ENCODE results near the gene LDHAL6A.

Gene LDHAL6A

DNA sequence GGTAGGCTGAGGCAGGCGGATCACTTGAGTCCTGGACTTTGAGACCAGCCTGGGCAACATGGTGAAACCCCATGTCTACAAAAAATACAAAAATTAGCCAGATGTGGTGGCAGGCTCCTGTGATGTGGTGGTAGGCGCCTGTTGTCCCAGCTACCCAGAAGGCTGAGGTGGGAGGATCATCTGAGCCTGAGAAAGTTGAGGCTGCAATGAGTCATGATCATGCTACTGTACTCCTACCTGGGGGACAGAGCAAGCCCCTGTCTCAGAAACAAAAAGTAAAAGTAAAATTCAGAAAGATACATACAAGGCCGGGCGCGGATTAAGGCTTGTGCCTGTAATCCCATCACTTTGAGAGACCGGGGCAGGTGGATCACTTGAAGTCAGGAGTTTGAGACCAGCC, 6.3 kb downstream of the LDHAL6A start:
- Histone ChIP-seq H3K4me1 (ENCODE audit: insufficient read depth, low read length) (no peaks in the 10 kb centered on the region), H3K36me3 (ENCODE audit: insufficient read depth, low read length) (no peaks in the 10 kb centered on the region), H3K9me3 (ENCODE audit: low read length) (no peaks in the 10 kb centered on the region), H3K4me3 (ENCODE audit: low read length) (no peak overlapping the region), H2AFZ (ENCODE audit: low read depth, low read length) (no peak overlapping the region), H3K27me3 (ENCODE audit: insufficient read depth, low read length) (no peaks in the 10 kb centered on the region)

DNA sequence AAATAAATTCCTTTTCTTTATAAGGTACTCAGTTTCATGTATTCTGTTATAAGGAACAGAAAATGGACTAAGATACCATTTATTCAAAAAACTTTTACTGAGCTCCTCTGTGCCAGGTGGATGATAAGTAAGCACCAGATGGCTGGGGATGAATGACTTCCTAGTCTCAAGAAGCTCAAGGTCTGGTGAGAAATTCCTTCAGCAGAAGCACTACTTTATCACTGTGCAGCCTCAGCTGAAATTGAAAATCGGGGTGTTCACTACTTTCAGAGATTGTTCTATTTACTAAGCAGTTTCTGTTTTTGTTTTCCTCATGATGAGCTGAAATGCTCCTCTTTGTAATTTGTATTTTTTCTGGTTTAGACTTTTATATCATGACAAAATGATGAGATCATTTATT, 7.8 kb downstream of the LDHAL6A start:
- Histone ChIP-seq H3K9me3 (ENCODE audit: low read length) (no peaks in the 10 kb centered on the region), H3K36me3 (ENCODE audit: insufficient read depth, low read length) (no peaks in the 10 kb centered on the region), H2AFZ (ENCODE audit: low read depth, low read length) (no peak overlapping the region), H3K4me1 (ENCODE audit: insufficient read depth, low read length) (no peaks in the 10 kb centered on the region), H3K27me3 (ENCODE audit: insufficient read depth, low read length) (no peaks in the 10 kb centered on the region), H3K4me3 (ENCODE audit: low read length) (no peak overlapping the region)

DNA sequence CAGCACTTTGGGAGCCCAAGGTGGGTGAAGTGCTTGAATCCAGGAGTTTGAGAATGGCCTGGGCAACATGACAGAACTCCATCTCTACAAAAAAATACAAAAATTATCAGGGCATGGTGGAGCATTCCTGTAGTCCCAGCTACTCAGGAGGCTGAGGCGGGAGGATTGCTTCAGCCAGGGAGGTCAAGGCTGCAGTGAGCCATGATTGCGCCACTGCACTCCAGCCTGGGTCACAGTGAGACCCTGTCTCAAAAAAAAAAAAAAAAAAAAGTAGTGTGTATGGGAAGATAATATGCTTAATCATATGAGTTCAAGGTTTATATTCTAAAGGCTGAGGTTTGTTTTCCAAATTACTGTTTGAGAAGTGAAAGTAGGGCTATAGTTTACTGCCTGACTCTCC, 10.7 kb downstream of the LDHAL6A start:
- H3K4me1 ChIP-seq (ENCODE audit: insufficient read depth, low read length) = no peaks in the 10 kb centered on the region
- H3K9me3 ChIP-seq (ENCODE audit: low read length) = no peaks in the 10 kb centered on the region
- H2AFZ ChIP-seq (ENCODE audit: low read depth, low read length) = no peak overlapping the region
- no peaks in the 10 kb centered on the region for H3K27me3 ChIP-seq (ENCODE audit: insufficient read depth, low read length)
- no peaks in the 10 kb centered on the region for H3K36me3 ChIP-seq (ENCODE audit: insufficient read depth, low read length)
- H3K4me3 ChIP-seq (ENCODE audit: low read length) = no peak overlapping the region

DNA sequence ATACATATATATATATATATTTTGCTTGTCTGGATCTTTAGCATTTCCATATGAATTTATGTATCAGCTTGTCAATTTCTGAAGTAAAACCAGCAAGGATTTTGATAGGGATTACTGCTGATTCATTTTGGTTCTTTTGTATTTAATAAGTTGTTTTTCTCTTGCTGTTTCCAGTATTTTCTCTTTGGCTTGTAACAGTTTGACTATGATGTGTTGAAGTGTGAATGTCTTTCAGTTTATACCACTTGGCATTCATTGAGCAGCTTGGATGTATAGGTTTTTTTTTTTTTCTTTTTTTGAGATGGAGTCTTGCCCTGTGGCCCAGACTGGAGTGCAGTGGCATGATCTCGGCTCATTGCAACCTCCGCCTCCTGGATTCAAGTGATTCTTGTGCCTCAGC, 12.4 kb downstream of the LDHAL6A start:
- H3K9me3 ChIP-seq (ENCODE audit: low read length) = no peaks in the 10 kb centered on the region
- no peak overlapping the region for H3K4me3 ChIP-seq (ENCODE audit: low read length)
- H3K4me1 ChIP-seq (ENCODE audit: insufficient read depth, low read length) = no peaks in the 10 kb centered on the region
- H2AFZ ChIP-seq (ENCODE audit: low read depth, low read length) = no peak overlapping the region
- peaks cover 3% of the 10 kb centered on the region for H3K36me3 ChIP-seq (ENCODE audit: insufficient read depth, low read length)
- no peaks in the 10 kb centered on the region for H3K27me3 ChIP-seq (ENCODE audit: insufficient read depth, low read length)

DNA sequence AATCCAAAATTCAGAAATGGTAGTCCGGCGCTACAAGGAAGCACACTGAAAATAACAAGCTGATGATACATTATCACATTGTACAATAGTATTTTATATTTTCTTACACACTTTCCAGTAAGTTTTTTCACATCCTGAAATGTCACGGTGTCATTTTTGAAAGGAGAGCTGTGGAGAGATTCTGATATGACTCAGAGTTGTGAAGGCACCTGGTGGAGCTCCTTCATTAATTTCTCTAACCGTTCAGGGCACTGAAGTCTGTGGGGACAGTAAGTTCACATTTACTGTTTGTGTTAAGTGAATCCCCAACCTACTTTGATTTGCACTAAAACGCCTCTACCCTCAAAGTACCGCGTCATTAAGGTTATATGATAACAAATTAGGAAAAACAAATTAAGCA, 13.3 kb downstream of the LDHAL6A start:
- H3K9me3 ChIP-seq (ENCODE audit: low read length) = no peaks in the 10 kb centered on the region
- no peak overlapping the region for H2AFZ ChIP-seq (ENCODE audit: low read depth, low read length)
- no peaks in the 10 kb centered on the region for H3K4me1 ChIP-seq (ENCODE audit: insufficient read depth, low read length)
- no peak overlapping the region for H3K4me3 ChIP-seq (ENCODE audit: low read length)
- H3K36me3 ChIP-seq (ENCODE audit: insufficient read depth, low read length) = peaks cover 6% of the 10 kb centered on the region
- no peaks in the 10 kb centered on the region for H3K27me3 ChIP-seq (ENCODE audit: insufficient read depth, low read length)

DNA sequence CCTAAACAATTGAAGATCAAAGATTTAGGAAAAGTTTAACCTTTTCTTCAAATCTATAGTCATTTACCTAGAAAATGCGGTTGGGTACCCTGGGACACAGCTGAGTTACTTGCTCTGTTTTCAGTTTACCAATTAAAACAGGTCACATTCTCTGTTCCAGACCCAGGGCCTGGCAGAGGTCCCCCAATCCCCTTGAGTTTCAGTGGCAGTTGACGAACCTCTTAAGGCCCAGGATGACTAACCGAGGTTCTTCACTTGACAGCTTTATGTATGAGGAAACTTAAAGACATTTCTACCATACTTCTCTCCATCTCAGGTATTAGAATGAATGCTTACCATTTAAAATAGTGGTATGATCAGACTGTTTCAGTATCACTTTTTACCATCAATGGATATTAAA, 16.3 kb downstream of the LDHAL6A start:
- Histone ChIP-seq H3K36me3 (ENCODE audit: insufficient read depth, low read length) (peaks cover 27% of the 10 kb centered on the region), H2AFZ (ENCODE audit: low read depth, low read length) (no peak overlapping the region), H3K9me3 (ENCODE audit: low read length) (no peaks in the 10 kb centered on the region)

DNA sequence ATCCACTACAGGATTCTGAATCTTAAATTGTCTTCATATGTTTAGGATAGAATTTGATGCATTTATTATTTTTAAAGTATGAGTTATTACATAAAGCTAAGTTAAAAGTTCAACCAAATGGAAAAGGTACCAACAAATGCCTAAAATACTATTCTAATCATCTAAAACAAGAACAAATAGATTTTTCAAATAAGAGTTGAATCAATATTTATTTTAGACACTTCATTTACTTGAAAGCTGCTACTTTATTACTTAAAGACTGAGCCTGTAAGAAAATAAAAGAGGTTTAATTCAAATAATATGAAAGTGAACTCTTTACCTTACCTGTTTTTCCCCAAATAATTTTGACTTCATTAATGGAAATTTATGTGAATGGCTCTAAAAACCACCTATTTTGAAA, 16.9 kb downstream of the LDHAL6A start:
- Histone ChIP-seq H3K4me3 (ENCODE audit: low read length) (no peak overlapping the region), H3K4me1 (ENCODE audit: insufficient read depth, low read length) (no peaks in the 10 kb centered on the region), H3K36me3 (ENCODE audit: insufficient read depth, low read length) (peaks cover 30% of the 10 kb centered on the region), H3K9me3 (ENCODE audit: low read length) (no peaks in the 10 kb centered on the region), H3K27me3 (ENCODE audit: insufficient read depth, low read length) (no peaks in the 10 kb centered on the region), H2AFZ (ENCODE audit: low read depth, low read length) (no peak overlapping the region)

More for the DNA sequence above, 16.3 kb downstream of the LDHAL6A start:
- Histone ChIP-seq H3K4me3 (ENCODE audit: low read length) (no peak overlapping the region), H3K27me3 (ENCODE audit: insufficient read depth, low read length) (no peaks in the 10 kb centered on the region), H3K4me1 (ENCODE audit: insufficient read depth, low read length) (no peaks in the 10 kb centered on the region)

DNA sequence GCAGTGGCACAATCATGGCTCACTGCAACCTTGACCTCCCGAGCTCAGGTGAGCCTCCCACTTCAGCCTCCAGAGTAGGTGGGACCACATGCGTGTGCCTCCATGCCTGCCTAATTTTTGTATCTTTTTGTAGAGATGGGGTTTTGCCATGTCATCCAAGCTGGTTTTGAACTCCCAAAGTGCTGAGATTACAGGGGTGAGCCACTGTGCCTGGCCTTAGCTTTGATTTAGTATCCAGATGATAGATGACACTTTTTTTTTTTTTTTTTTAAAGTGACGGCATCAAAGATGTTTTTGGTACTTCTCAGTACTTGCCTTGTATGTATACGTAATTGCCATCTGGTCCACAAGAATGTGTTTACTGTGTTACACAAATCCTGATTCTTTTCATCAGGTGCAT, 23.4 kb downstream of the LDHAL6A start:
- Histone ChIP-seq H3K36me3 (ENCODE audit: insufficient read depth, low read length) (peaks cover 87% of the 10 kb centered on the region), H3K27me3 (ENCODE audit: insufficient read depth, low read length) (no peaks in the 10 kb centered on the region), H3K9me3 (ENCODE audit: low read length) (no peaks in the 10 kb centered on the region), H2AFZ (ENCODE audit: low read depth, low read length) (no peak overlapping the region), H3K4me3 (ENCODE audit: low read length) (no peak overlapping the region), H3K4me1 (ENCODE audit: insufficient read depth, low read length) (no peaks in the 10 kb centered on the region)

DNA sequence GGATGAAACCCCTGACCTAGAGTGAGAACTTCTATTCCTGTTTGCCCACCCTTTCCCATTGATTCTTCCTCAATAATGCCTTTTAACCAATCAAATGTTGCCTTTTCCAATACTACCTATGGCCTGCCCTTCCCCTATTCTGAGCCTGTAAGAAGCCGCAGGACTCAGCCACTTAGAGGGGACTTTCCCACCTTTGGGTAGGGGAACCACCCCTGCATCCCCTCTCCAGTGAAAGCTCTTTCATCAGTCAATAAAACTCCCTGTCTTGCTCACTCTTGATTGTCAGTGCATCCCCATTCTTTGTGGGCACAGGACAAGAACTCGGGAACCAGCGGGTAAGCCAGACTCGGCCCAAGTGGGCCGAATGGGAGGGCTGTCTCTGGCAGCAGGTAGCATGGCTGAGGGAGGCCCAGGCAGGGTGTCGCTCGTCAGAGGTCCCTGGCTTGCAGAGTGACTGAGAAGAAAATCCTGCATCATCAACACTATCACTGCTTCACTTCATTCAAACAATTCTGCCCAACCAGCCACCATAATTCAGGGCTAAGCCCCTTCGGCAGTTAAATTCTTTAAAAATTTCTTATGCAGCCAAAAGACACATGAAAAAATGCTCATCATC, 30.4 kb downstream of the LDHAL6A start:
- peaks cover 73% of the 10 kb centered on the region for H3K36me3 ChIP-seq (ENCODE audit: insufficient read depth, low read length)
- H3K27me3 ChIP-seq (ENCODE audit: insufficient read depth, low read length) = no peaks in the 10 kb centered on the region
- H3K9me3 ChIP-seq (ENCODE audit: low read length) = no peaks in the 10 kb centered on the region
- no peak overlapping the region for H2AFZ ChIP-seq (ENCODE audit: low read depth, low read length)
- H3K4me3 ChIP-seq (ENCODE audit: low read length) = no peak overlapping the region
- H3K4me1 ChIP-seq (ENCODE audit: insufficient read depth, low read length) = no peaks in the 10 kb centered on the region

DNA sequence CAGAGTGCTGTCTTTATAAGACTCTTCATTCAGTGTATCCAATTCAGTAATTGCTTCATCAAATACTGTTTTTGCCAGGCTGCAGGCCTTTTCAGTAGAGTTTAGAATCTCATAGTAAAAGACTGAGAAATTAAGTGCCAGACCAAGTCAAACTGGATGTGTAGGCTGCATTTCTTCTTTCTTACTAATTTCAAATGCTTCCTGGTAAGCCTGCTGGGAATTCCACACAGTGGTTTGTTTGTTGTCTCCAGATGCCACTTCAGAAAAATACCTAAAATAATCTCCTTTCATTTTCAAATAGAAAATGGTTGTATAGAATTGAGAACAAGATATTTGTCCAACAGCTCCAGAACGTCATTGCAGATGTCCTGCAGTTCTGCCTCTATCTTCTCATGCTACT, 34.7 kb downstream of the LDHAL6A start:
- no peaks in the 10 kb centered on the region for H3K4me1 ChIP-seq (ENCODE audit: insufficient read depth, low read length)
- H3K4me3 ChIP-seq (ENCODE audit: low read length) = no peak overlapping the region
- no peaks in the 10 kb centered on the region for H3K27me3 ChIP-seq (ENCODE audit: insufficient read depth, low read length)
- peaks cover 64% of the 10 kb centered on the region for H3K36me3 ChIP-seq (ENCODE audit: insufficient read depth, low read length)
- no peak overlapping the region for H2AFZ ChIP-seq (ENCODE audit: low read depth, low read length)
- no peaks in the 10 kb centered on the region for H3K9me3 ChIP-seq (ENCODE audit: low read length)

DNA sequence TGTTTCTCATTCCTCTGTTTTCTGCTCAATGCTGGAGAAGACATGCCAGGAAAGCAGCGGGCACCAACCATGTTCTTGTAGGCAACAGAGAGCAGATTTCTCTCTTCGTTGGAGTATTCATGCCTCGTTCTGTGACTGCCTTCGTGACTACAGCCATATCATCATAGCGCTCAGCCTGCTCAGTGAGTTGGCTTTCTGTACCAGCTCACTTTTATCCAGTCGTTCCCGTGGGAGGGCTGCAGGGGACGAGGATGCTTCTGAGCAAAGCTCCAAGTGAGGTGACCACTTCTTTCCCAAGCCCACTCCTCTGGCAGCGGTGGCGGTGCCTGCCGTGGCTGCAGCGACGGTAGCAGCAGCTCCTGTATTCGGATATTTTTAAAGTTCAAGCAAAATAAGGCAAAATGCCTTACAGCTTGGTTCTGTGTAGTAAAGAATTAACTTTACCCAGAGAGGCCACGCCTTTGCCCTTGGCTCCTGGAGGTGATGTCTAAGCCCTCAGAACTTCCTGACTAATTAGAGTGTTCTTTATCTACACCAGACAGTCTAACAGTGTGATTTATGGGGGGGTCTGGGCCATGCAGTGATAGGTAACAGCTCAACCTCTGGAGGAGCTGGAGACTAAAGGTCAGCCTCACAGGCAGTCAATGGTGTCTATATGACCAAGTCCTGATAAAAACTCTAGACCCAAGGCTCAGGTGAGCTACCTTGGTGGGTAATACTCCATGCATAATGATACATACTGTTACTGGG, 35.3 kb downstream of the LDHAL6A start:
- H3K4me1 ChIP-seq (ENCODE audit: insufficient read depth, low read length) = no peaks in the 10 kb centered on the region
- H2AFZ ChIP-seq (ENCODE audit: low read depth, low read length) = no peak overlapping the region
- peaks cover 62% of the 10 kb centered on the region for H3K36me3 ChIP-seq (ENCODE audit: insufficient read depth, low read length)
- no peak overlapping the region for H3K4me3 ChIP-seq (ENCODE audit: low read length)
- H3K27me3 ChIP-seq (ENCODE audit: insufficient read depth, low read length) = no peaks in the 10 kb centered on the region
- no peaks in the 10 kb centered on the region for H3K9me3 ChIP-seq (ENCODE audit: low read length)

DNA sequence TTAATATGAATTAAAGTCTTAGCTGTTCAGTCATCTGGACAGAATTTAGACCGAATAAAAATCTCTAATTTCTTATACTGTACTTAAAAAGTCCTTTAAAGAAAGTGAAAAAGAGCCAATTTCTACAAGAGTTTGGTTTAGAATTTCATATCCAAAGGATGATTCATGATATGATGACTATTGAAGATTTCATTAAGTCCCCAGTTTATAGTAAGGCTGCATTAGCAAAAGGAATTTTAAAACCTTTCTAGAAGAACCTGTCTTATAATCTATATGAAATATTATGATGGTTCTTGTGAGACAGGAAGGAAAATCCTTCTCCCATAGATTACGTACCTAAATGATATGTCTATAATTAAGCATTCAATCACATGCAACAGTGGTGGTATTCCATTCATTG, 36.3 kb downstream of the LDHAL6A start:
- Histone ChIP-seq H3K4me1 (ENCODE audit: insufficient read depth, low read length) (no peaks in the 10 kb centered on the region), H3K4me3 (ENCODE audit: low read length) (no peak overlapping the region), H3K36me3 (ENCODE audit: insufficient read depth, low read length) (peaks cover 63% of the 10 kb centered on the region), H2AFZ (ENCODE audit: low read depth, low read length) (no peak overlapping the region), H3K27me3 (ENCODE audit: insufficient read depth, low read length) (no peaks in the 10 kb centered on the region), H3K9me3 (ENCODE audit: low read length) (no peaks in the 10 kb centered on the region)

DNA sequence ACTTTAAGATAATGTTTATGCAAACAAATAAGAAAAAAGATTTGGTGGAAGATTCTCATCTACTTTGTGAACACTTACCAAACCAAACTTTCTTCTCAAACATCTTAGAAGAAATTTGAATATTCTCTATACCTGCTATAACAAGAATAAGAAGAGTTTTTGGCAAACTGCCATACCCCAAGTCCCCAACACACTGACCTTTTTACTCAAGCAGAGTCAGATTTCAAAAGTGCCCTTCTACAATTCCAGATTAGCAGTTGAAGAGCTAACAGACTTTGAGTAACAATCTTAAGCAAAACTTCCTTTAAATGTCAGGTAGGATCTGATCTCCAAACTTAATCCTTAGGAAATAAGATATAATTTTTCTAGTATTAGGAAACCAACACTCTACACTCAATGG, 37.2 kb downstream of the LDHAL6A start:
- H3K27me3 ChIP-seq (ENCODE audit: insufficient read depth, low read length) = no peaks in the 10 kb centered on the region
- H2AFZ ChIP-seq (ENCODE audit: low read depth, low read length) = no peak overlapping the region
- no peaks in the 10 kb centered on the region for H3K4me1 ChIP-seq (ENCODE audit: insufficient read depth, low read length)
- H3K36me3 ChIP-seq (ENCODE audit: insufficient read depth, low read length) = peaks cover 59% of the 10 kb centered on the region
- no peaks in the 10 kb centered on the region for H3K9me3 ChIP-seq (ENCODE audit: low read length)
- no peak overlapping the region for H3K4me3 ChIP-seq (ENCODE audit: low read length)

DNA sequence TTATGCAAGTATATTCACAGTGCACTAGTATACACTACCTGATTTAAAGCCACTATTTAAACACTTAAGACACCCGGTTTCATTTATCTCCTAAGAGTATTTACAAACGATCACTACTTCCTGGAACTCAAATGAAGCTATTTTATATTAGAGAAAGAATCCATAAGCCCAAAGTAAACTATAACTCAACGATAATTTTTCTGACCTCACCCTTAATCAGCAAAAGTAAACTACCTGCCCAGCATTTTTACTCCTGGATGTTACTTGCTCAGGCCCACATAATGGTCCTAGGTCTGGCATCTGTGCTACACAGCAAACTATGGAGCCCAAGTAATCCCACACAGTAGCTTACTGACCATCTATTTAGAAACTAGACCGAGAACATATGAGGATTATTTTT, 37.7 kb downstream of the LDHAL6A start:
- H3K9me3 ChIP-seq (ENCODE audit: low read length) = no peaks in the 10 kb centered on the region
- H2AFZ ChIP-seq (ENCODE audit: low read depth, low read length) = no peak overlapping the region
- H3K27me3 ChIP-seq (ENCODE audit: insufficient read depth, low read length) = no peaks in the 10 kb centered on the region
- H3K4me3 ChIP-seq (ENCODE audit: low read length) = no peak overlapping the region
- no peaks in the 10 kb centered on the region for H3K4me1 ChIP-seq (ENCODE audit: insufficient read depth, low read length)
- H3K36me3 ChIP-seq (ENCODE audit: insufficient read depth, low read length) = peaks cover 64% of the 10 kb centered on the region
